ENCODE measurements around the gene STC2.

- TF ChIP-seq POLR2AphosphoS5 (IDR thresholded peaks at IDR 0.05; ENCODE audit: borderline replicate concordance, low read depth, low read length) (no peak), EZH2 (IDR thresholded peaks at IDR 0.05) (no peak), FOXP2 (optimal IDR thresholded peaks at IDR 0.05; ENCODE audit: control extremely low read depth, extremely low read length, insufficient read depth) (no peak)
Observed at GRCh38 chr5:173329491-173330337, 1.5 kb upstream of the STC2 start.
